Measurements from ENCODE around the gene TAT.
A peak's percentile ranks its signal among the peaks of the same experiment; 100 is the strongest.
"Not testable (repeated sequence)": the region's sequence is repeated elsewhere in the genome, so short reads cannot be mapped to it uniquely, and the experiment has no call there.

The TAT gene

GRCh38 chr16:71576971-71577370, at the start of gene TAT:
TAT (minus strand) TSS chr16:71577092; CDS start chr16:71576415, 677 bp downstream.
- DNase-seq, result no peak

- peak; percentile 29 for DNase-seq
Measured at GRCh38 chr16:71626018-71626857, 49.3 kb upstream of the TAT start, which contains the start of gene MARVELD3. MARVELD3 (plus strand) TSS chr16:71626184; CDS start chr16:71626230, 46 bp downstream.

- no peak for DNase-seq
Measured at GRCh38 chr16:71625113-71625850, 48.4 kb upstream of the TAT start.

- DNase-seq, result no peak
Measured at GRCh38 chr16:71623597-71623996, 46.7 kb upstream of the TAT start.

- no peak for DNase-seq
Measured at GRCh38 chr16:71622088-71622487, 45.2 kb upstream of the TAT start.

- DNase-seq, result no peak
Measured at GRCh38 chr16:71618429-71618828, 41.5 kb upstream of the TAT start.

GRCh38 chr16:71614956-71615355, 38.1 kb upstream of the TAT start:
- DNase-seq, result not testable (repeated sequence)

- peak; percentile 80 for DNase-seq
Measured at GRCh38 chr16:71610936-71611871, 34.3 kb upstream of the TAT start.

GRCh38 chr16:71610447-71610846, 33.6 kb upstream of the TAT start:
- DNase-seq, result no peak

GRCh38 chr16:71609066-71609465, 32.2 kb upstream of the TAT start:
- DNase-seq, result no peak

GRCh38 chr16:71600822-71601221, 23.9 kb upstream of the TAT start:
- DNase-seq, result no peak

GRCh38 chr16:71598426-71598825, 21.5 kb upstream of the TAT start:
- DNase-seq, result not testable (repeated sequence)

GRCh38 chr16:71595340-71595826, 18.5 kb upstream of the TAT start:
- DNase-seq, result not testable (repeated sequence)

- DNase-seq, result no peak
Measured at GRCh38 chr16:71594000-71594646, 17.2 kb upstream of the TAT start.

GRCh38 chr16:71593048-71593999, 16.4 kb upstream of the TAT start:
- no peak for DNase-seq

GRCh38 chr16:71591917-71592316, 15.0 kb upstream of the TAT start:
- no peak for DNase-seq

GRCh38 chr16:71590584-71590983, 13.7 kb upstream of the TAT start:
- no peak for DNase-seq

- DNase-seq, result not testable (repeated sequence)
Measured at GRCh38 chr16:71590071-71590470, 13.2 kb upstream of the TAT start.

GRCh38 chr16:71589334-71589733, 12.4 kb upstream of the TAT start:
- not testable (repeated sequence) for DNase-seq

- DNase-seq, result no peak
Measured at GRCh38 chr16:71585318-71585703, 8.4 kb upstream of the TAT start.

All from activated CD8-positive, alpha-beta memory T cell treated with anti-CD3 and anti-CD28 coated beads, Interleukin-2, amount 50 U/mL, for 4 hours (primary cell).